T-helper 17 cell (primary cell): ENCODE results near the gene REEP3. TPM values are rescaled to one million over a fixed set of nuclear protein-coding genes. Genes with fewer than 3 reads are reported as not detected.

Experiments
- ATAC-seq: fragments of 150-1000 bp; cut with Tn5 transposase; 2 replicates; pipeline ENCODE4 v1.10.0; 2021; ENCODE audit warnings: mild to moderate bottlenecking, moderate library complexity
- DNase-seq, 3 donors: peaks; one replicate each; pipeline versions ENCODE4 v3.0.0 to v3.0.0-alpha.2; 2020 to 2021
- H3K9me3 ChIP-seq: one replicate; pipeline ENCODE4 v1.7.0; 2013; ENCODE audit warnings: low read length, mild to moderate bottlenecking; ENCODE audit not compliant: control insufficient read depth, poor library complexity, severe bottlenecking
- H3K27ac Mint-ChIP-seq: one replicate; pipeline ENCODE4 v1.8.0; 2022; ENCODE audit warnings: mild to moderate bottlenecking, moderate library complexity, mixed read lengths
- H3K27me3 Mint-ChIP-seq: one replicate; pipeline ENCODE4 v1.8.0; 2022; ENCODE audit warnings: mixed read lengths
- H3K36me3 Mint-ChIP-seq: one replicate; pipeline ENCODE4 v1.8.0; 2022; ENCODE audit warnings: low read depth, mixed read lengths
- H3K4me1 Mint-ChIP-seq: one replicate; pipeline ENCODE4 v1.8.0; 2022; ENCODE audit warnings: mild to moderate bottlenecking, mixed read lengths
- H3K4me3 Mint-ChIP-seq: one replicate; pipeline ENCODE4 v1.8.0; 2022; ENCODE audit warnings: mild to moderate bottlenecking, moderate library complexity, mixed read lengths
- total RNA-seq, 4 donors: library from RNA in 2 of 4; stranded (reverse) in 2 of 4; gene quantifications; one replicate each; pipeline ENCODE4 v1.2.3 and lab custom pipeline; 2022 to 2026

Gene REEP3
- total RNA-seq, 2 donors from 2014 or later: 21.1 TPM

GRCh38 chr10:63619426-63619825 is 98.2 kb downstream of the REEP3 start:
- H3K9me3 ChIP-seq: no peaks in the 10 kb centered on the region
- H3K27ac Mint-ChIP-seq: no peak overlapping the region
- no peaks in the 10 kb centered on the region for H3K27me3 Mint-ChIP-seq
- H3K4me3 Mint-ChIP-seq: no peak overlapping the region
- peaks cover 4% of the 10 kb centered on the region for H3K4me1 Mint-ChIP-seq
- H3K36me3 Mint-ChIP-seq: peaks cover 8% of the 10 kb centered on the region
- ATAC-seq (no peak), DNase-seq (no peak)

DNA sequence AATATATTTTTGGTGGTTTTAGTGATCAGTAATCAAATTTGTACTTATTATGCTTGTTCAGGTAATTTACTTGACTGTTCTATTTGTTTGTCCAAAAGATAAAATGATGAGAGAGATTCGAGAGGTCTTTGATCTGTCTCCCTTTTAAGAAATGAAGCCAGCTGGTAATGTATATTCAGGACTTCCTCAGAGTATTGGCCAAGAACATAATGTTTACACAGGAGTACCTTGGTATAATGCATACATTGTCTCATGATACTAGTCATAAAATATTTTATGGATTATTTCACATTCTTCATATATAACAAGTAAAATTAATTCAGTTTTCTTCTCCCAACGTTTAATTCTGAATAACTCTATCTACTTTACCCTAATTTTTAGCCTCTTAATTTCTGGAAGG is 100.9 kb downstream of the REEP3 start:
- no peaks in the 10 kb centered on the region for H3K27me3 Mint-ChIP-seq
- DNase-seq (no peak), ATAC-seq (no peak)
- no peaks in the 10 kb centered on the region for H3K4me1 Mint-ChIP-seq
- H3K36me3 Mint-ChIP-seq: peaks cover 2% of the 10 kb centered on the region
- H3K4me3 Mint-ChIP-seq: no peak overlapping the region
- no peaks in the 10 kb centered on the region for H3K9me3 ChIP-seq
- H3K27ac Mint-ChIP-seq: no peak overlapping the region

GRCh38 chr10:63624701-63625100 is 103.5 kb downstream of the REEP3 start:
- no peaks in the 10 kb centered on the region for H3K9me3 ChIP-seq
- Mint-ChIP-seq H3K4me3 (no peak overlapping the region), H3K27me3 (no peaks in the 10 kb centered on the region), H3K27ac (no peak overlapping the region), H3K4me1 (peaks cover 18% of the 10 kb centered on the region), H3K36me3 (no peaks in the 10 kb centered on the region)
- ATAC-seq: no peak
- no peak for DNase-seq

DNA sequence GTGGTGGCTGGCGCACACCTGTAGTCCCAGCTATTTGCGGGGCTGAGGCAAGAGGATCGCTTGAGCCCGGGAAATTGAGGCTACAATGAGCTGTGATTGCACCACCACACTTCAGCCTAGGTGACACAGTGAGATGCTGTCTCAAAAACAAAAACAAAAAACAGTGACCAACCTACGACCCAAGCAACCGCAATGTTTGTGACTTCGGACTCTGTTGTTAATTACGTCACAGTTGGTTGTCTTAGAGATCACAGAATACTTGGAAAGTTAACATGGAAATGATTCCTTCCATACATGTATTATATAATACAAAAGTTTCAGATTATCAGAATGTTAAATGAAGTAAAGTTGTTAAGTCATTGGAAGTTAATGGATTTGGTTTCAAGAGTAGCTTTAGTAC is 106.2 kb downstream of the REEP3 start:
- Mint-ChIP-seq H3K4me1 (peaks cover 25% of the 10 kb centered on the region), H3K36me3 (no peaks in the 10 kb centered on the region), H3K27ac (no peak overlapping the region), H3K4me3 (no peak overlapping the region), H3K27me3 (no peaks in the 10 kb centered on the region)
- no peak for DNase-seq
- no peaks in the 10 kb centered on the region for H3K9me3 ChIP-seq
- ATAC-seq: no peak

DNA sequence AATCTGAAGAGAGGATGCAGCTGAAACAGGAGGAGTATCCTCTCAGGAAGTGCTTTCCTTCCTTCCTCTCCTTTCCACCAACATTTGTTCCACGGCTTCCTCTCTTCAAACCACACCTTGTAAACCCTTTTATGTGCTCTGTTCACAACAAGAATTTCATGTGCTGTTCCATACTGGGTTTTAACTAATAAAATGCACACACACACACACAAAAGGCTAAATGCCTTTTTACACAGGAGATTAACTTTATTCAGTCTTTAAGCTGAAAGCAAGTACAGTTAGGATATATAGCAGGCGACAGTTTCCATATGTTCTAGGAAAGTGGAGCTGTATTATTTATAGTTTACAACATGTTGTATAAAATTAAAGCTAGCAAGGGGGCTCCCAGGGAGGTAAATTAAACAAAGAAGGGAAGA is 106.7 kb downstream of the REEP3 start:
- H3K27ac Mint-ChIP-seq: no peak overlapping the region
- no peaks in the 10 kb centered on the region for H3K9me3 ChIP-seq
- DNase-seq: no peak
- H3K36me3 Mint-ChIP-seq: no peaks in the 10 kb centered on the region
- H3K27me3 Mint-ChIP-seq: no peaks in the 10 kb centered on the region
- no peak for ATAC-seq
- peaks cover 25% of the 10 kb centered on the region for H3K4me1 Mint-ChIP-seq
- H3K4me3 Mint-ChIP-seq: no peak overlapping the region

- no peaks in the 10 kb centered on the region for H3K9me3 ChIP-seq
- Mint-ChIP-seq H3K27me3 (no peaks in the 10 kb centered on the region), H3K36me3 (no peaks in the 10 kb centered on the region), H3K4me3 (peak overlapping the region; percentile 96), H3K27ac (peak overlapping the region; percentile 89), H3K4me1 (peaks cover 25% of the 10 kb centered on the region)
- ATAC-seq (peak; percentile 16), DNase-seq (no peak)
These were observed 107.5 kb downstream of the REEP3 start for GRCh38 chr10:63628526-63629362.

DNA sequence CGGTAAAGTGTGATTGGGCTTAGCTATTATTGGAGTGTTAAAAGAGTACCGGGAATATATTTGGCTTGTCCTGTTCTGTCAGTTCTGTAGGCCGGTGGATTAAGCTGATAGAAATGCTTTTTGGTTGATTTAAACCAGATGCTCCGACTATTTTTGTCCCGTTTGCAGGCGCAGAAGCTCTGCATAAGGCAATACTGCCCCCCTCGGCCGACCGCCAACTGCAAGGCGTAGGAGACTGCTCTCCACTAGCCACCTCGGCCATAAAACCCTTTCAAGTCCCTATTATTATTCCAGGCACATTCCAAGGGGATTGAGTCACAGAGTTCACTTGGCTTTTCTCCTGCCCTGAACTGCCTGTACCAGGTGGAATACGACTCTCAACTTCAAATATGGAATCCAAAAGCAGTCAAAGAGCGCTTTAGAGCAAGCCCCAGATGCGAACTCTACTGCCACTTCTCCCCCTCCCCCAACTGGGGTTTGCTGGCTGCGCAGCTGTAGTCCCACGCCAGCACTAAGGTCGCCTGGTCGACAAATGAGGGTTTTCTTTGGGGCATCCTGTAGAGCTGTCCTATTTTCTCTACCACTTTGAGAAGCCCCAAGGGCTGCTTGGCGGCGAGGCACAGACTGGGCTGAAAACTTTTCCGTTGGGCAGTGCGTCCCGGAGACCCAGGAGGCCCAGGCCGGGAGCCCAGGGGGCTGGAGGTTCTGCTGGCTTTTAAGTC is 108.3 kb downstream of the REEP3 start:
- Mint-ChIP-seq H3K4me1 (peaks cover 27% of the 10 kb centered on the region), H3K27me3 (no peaks in the 10 kb centered on the region), H3K4me3 (peak overlapping the region; percentile 96), H3K36me3 (no peaks in the 10 kb centered on the region), H3K27ac (peak overlapping the region; percentile 89)
- ATAC-seq (peak; percentile 77), DNase-seq (peak; percentile 59 to 70 (median 62))
- H3K9me3 ChIP-seq: no peaks in the 10 kb centered on the region

- Mint-ChIP-seq H3K4me3 (peak overlapping the region; percentile 96), H3K27ac (peak overlapping the region; percentile 89), H3K4me1 (peaks cover 27% of the 10 kb centered on the region), H3K27me3 (no peaks in the 10 kb centered on the region), H3K36me3 (no peaks in the 10 kb centered on the region)
- no peaks in the 10 kb centered on the region for H3K9me3 ChIP-seq
- DNase-seq (peak; percentile 44 to 75 (median 73)), ATAC-seq (peak; percentile 75)
These were observed 109.1 kb downstream of the REEP3 start for GRCh38 chr10:63630085-63630930.

DNA sequence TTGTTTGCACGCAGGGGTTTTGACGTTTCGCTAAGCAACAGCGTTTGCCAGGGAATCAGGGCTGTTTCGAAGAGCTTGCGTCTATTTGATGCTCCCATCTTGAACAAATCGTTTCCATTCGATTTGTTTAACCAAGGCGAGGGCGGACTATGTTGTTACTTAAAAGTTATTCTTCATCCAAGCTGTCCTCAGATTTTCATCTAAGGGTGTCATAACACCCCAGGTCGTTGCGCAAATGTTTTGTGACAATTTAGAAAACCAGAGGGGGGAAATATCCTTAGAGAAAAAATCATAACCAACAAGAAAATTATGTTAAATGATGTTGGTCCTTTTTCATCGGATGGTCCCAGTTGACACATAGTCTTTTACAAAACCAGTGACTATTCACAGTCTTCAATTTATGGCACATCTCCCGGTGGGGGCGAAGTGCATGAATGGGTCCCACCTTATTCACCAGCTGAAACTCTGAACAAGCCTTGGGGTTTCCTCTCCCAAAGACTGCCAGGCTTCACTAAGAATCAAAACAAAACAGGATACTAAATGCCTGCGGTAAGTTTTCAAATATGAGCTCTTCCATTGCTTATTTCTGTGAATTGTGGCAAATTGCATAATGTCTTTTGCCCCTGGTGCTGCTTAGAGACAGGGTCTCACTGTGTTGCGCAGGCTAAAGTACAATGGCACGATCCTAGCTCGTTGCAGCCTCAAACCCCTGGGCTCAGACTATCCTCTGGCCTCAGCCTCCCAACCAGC is 109.9 kb downstream of the REEP3 start:
- Mint-ChIP-seq H3K4me1 (peaks cover 27% of the 10 kb centered on the region), H3K27me3 (no peaks in the 10 kb centered on the region), H3K36me3 (no peaks in the 10 kb centered on the region), H3K27ac (peak overlapping the region; percentile 82), H3K4me3 (peak overlapping the region; percentile 96)
- ATAC-seq: peak; percentile 7
- no peak for DNase-seq
- H3K9me3 ChIP-seq: no peaks in the 10 kb centered on the region

DNA sequence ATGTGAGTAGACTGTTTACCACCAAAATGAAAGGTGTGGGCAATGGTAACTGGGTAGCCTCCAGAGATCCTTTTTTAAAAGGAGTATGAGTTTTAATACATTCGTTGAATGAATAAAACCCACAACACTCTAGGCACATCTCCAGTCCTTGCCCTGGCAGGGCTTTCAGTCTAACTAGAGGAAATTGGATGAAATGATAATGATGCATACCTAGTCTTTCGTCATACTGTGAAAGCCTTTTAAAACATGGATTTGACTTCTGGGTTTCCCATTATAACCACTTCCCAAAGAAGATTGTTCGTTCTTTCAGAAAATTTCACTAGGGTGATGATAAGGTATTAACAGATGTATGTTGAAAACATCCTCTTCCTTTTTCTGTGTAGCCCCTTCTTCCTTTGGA is 110.8 kb downstream of the REEP3 start:
- Mint-ChIP-seq H3K4me1 (peaks cover 27% of the 10 kb centered on the region), H3K36me3 (no peaks in the 10 kb centered on the region), H3K27ac (peak overlapping the region; percentile 82), H3K27me3 (no peaks in the 10 kb centered on the region), H3K4me3 (no peak overlapping the region)
- ATAC-seq (no peak), DNase-seq (no peak)
- no peaks in the 10 kb centered on the region for H3K9me3 ChIP-seq

DNA sequence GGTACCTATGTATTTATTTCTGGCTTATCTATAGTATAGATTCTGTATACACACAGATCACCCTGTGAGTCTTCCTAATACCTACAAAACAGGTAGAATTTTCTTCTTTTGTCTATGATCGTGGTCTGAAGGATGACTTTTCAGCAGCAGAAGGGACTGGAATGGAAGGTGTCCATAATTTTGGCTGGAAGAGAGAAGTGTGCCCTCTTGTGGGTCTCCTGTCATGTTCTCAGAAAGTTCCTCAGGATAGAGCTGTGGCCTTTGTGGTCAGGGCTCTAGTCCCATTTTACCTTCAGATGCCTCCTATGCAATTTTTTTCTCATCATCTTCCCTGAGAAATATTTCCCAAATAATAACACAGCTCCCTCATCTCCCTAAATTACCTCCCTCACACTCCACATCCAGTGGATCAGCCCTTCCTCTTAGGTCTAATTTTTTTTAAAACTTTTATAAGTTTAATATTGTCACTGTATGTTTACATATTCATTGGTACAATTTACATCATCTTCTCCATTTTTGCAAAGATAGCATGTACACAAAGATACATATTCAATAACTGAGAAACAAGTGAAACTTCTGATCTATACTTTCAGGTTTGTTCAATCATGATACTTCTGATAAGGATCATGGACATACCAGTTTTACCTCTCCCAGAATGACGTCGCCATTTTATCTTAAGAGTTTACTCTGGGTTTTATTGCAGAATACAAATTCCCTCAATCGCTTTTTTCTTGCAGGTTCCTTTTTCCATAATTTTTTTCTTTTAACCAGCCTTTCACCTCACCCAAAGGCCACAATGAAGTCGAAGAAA is 112.7 kb downstream of the REEP3 start:
- Mint-ChIP-seq H3K4me3 (no peak overlapping the region), H3K27ac (no peak overlapping the region)
- no peak for DNase-seq

GRCh38 chr10:63634488-63635065 is 113.4 kb downstream of the REEP3 start:
- no peaks in the 10 kb centered on the region for H3K9me3 ChIP-seq
- DNase-seq (no peak), ATAC-seq (no peak)
- Mint-ChIP-seq H3K36me3 (peaks cover 2% of the 10 kb centered on the region), H3K4me3 (no peak overlapping the region), H3K27me3 (no peaks in the 10 kb centered on the region), H3K4me1 (peaks cover 10% of the 10 kb centered on the region), H3K27ac (no peak overlapping the region)

More for the DNA sequence above, 112.7 kb downstream of the REEP3 start:
- Mint-ChIP-seq H3K27me3 (no peaks in the 10 kb centered on the region), H3K36me3 (peaks cover 2% of the 10 kb centered on the region), H3K4me1 (peaks cover 17% of the 10 kb centered on the region)
- no peak for ATAC-seq
- no peaks in the 10 kb centered on the region for H3K9me3 ChIP-seq
